GM18907 (cell line): Measurements from ENCODE around the gene WDTC1.
"Not testable (repeated sequence)": the region's sequence is repeated elsewhere in the genome, so short reads cannot be mapped to it uniquely, and the experiment has no call there.

ENCODE experiments used
- ATAC-seq: cut with Tn5 transposase; IDR thresholded peaks from one replicate; pipeline ENCODE4 v1.9.1; 2021; ENCODE audit warnings: mild to moderate bottlenecking, moderate library complexity; ENCODE audit not compliant: unreplicated experiment

WDTC1 gene

DNA sequence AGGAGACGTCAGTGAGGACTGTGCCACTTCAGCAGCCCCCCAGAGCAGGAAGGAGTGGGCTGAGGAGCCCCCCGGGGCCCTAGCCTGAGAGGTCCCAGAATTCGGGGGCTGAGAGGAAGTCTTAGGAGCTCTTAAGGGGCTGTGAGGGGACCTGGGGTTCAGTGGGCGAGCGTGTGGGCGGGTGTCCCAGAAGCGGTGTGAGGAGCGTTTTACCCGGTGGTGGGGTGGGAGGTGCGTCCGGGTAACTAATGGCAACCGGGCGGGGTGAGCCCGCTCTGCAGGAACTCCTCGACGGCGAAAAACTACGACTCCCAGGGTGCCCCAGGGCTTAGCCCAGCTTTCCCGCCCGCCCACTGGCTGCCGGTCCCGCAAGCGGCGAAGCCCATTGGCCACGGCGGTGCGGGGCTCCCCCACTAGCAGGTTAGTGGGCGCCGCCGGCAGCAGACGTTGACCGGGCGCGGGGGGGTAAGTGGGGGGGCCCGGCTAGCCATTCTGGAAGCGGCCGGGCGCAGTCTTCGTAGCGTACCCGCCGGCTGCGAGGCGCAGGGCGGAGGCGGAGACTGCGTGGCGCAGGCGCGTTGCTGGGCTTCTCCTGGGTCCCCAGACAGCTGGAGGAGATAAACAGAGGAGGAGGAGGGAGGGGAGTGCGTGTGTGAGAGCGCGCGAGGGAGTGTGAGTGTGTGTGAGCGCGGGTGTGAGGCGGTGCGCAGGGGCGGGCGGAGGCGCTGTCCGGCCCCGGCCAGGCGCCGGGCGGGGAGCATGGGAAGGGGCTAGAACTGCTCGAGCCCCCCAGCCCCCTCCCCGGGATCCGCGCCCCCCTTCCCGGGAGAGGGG lies at the start of gene WDTC1:
TSS of gene WDTC1 (plus strand) at position 584 of the 834 bp plus-strand sequence. CDS start 26,423 bp downstream, outside the sequence.
- ATAC-seq = peak; percentile 90

- ATAC-seq = not testable (repeated sequence)
Observed at GRCh38 chr1:27184665-27185064, 49.8 kb upstream of the WDTC1 start.

GRCh38 chr1:27192039-27192529 lies 42.3 kb upstream of the WDTC1 start:
- ATAC-seq = no peak

GRCh38 chr1:27193194-27193593 lies 41.2 kb upstream of the WDTC1 start:
- ATAC-seq = no peak

DNA sequence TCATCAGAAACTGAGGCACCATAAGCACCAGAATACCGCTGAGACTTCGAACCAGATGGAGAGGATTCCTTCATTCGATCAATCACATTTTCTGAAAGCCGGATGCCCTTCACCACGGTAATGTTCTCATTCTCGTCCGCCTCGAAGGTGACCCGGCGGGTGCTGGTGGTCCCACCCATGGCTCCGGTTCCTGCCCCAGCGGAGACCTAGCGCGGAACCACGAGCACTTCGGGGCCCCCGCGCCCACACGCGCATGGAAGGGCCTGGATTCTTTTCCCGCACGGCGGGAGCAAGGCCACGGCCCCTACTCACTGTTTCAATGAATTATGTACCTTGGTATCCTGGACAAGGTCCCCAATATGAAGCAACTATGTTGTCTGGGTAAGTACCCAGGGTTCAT lies 33.1 kb upstream of the WDTC1 start:
- no peak for ATAC-seq

DNA sequence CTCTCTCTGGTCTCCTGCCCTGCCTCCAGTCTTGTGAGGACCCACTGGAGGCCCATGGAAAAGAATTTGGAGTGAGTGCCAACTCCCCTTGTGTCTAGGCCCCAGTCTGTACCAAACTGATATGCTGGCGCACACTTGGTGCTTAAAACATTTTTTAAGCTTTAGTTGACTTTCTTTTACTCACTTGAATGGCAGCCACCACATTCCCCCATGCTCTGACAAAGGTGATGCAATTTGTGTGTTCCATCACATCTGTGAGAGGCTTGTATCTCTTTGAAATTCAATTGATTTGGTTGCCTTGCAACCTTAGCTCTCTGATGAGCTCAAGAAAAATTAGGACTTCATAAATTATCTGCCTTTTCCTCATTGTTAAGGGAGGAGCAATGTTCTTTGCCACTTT lies 30.5 kb upstream of the WDTC1 start:
- ATAC-seq = no peak

DNA sequence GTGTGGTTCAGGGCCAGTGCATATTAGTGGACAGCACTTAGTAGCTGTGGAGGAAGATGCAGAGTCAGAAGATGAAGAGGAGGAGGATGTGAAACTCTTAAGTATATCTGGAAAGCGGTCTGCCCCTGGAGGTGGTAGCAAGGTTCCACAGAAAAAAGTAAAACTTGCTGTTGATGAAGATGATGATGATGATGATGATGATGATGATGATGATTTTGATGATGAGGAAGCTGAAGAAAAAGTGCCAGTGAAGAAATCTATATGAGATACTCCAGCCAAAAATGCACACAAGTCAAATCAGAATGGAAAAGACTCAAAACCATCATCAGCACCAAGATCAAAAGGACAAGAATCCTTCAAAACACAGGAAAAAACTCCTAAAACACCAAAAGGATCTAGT lies 27.2 kb upstream of the WDTC1 start:
- ATAC-seq = not testable (repeated sequence)

- not testable (repeated sequence) for ATAC-seq
Observed at GRCh38 chr1:27208143-27208850, 26.1 kb upstream of the WDTC1 start.

GRCh38 chr1:27216466-27216865 lies 18.0 kb upstream of the WDTC1 start:
- no peak for ATAC-seq

- no peak for ATAC-seq
Observed at GRCh38 chr1:27217401-27217800, 17.0 kb upstream of the WDTC1 start.

GRCh38 chr1:27218736-27219135 lies 15.7 kb upstream of the WDTC1 start:
- no peak for ATAC-seq

GRCh38 chr1:27220096-27220495 lies 14.3 kb upstream of the WDTC1 start:
- ATAC-seq = no peak

DNA sequence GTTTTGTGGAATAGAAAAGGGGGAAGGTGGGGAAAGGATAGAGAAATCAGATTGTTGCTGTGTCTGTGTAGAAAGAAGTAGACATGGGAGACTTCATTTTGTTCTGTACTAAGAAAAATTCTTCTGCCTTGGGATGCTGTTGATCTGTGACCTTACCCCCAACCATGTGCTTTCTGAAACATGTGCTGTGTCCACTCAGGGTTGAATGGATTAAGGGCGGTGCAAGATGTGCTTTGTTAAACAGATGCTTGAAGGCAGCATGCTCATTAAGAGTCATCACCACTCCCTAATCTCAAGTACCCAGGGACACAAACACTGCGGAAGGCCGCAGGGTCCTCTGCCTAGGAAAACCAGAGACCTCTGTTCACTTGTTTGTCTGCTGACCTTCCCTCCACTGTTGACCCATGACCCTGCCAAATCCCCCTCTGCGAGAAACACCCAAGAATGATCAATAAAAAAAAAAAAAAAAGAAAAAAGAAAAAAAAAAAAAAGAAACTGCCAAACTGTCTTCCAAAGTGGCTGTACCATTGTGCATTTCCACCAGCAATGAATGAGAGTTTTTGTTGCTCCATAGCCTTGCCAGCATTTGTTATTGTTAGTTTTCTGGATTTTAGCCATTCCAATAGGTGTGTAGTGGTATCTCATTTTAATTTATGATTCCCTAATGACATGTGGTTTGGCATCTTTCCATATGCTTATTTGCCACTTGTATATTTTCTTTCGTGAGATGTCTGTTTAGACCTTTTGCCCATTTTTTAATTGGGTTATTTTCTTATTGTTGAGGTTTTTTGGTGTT lies 13.5 kb upstream of the WDTC1 start:
- not testable (repeated sequence) for ATAC-seq

DNA sequence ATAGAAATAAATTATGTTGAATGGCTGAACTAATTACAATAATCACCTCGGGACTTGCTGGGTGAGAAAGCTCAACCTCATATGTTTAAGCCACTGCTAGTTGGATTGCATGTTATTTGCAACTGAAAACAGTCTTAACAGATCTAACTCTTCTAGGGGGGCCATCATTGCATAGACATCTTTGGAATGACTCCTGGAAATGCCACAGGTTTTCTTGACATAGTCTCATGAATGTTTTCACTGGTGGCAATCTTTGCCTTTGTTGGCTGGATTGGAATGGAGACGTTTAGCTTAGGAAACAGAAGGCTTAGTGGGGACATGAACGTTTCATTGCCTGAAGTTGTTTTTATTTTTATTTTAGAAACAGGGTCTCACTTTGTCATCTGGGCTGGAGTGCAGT lies 8.8 kb upstream of the WDTC1 start:
- no peak for ATAC-seq

DNA sequence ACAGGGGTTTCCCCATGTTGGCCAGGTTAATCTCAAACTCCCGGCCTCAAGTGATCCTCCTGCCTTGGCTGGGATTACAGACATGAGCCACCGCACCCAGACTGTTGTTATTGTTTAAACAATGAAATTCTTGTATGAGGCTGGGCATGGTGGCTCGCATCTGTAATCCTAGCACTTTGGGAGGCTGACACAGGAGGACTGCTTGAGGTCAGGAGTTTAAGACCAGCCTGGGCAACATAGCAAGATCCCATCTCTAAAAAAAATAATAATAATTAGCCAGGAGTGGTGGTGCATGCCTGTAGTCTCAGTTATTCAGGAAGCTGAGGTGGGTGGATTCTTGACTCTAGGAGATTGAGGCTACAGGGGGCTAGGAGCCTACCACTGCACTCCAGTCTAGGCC lies 6.7 kb upstream of the WDTC1 start:
- no peak for ATAC-seq

GRCh38 chr1:27233667-27234048 lies 774 bp upstream of the WDTC1 start:
- ATAC-seq = peak; percentile 13

GRCh38 chr1:27235827-27236226 lies 1.4 kb downstream of the WDTC1 start:
- ATAC-seq = no peak

- ATAC-seq = no peak
Observed at GRCh38 chr1:27237112-27237511, 2.7 kb downstream of the WDTC1 start.

- ATAC-seq = no peak
Observed at GRCh38 chr1:27238032-27238431, 3.6 kb downstream of the WDTC1 start.

- no peak for ATAC-seq
Observed at GRCh38 chr1:27241677-27242076, 7.2 kb downstream of the WDTC1 start.

DNA sequence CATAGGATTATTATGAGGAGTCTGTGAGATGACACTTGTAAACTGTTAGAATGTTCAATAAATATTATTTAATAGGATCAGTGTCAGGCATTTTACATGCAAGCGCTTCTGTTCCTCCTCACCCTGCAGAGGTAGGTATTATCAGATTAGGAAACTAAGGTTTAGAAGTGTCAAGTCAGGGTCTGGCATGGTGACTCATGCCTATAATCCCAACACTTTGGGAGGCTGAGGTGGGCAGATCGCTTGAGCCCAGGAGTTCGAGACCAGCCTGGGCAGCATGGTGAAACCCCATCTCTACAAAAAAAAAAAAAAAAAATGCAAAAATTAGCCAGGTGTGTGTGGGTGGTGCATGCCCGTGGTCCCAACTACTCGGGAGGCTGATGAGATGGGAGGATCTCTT lies 9.2 kb downstream of the WDTC1 start:
- ATAC-seq = not testable (repeated sequence)
